WTC11 (cell line): ENCODE data around the gene RASA1. TPM values are rescaled to one million over a fixed set of nuclear protein-coding genes. Genes with fewer than 3 reads are reported as not detected.

ENCODE experiments used
- ATAC-seq: fragments of 200-7000 bp; cut with Tn5 transposase; 2 replicates; pipeline ENCODE4 v1.10.0; 2021; ENCODE audit warnings: mild to moderate bottlenecking, moderate library complexity
- CTCF ChIA-PET: fragments of 300-600 bp; sonication (Branson Sonifier 250); formaldehyde crosslinking; loops from one replicate; lab custom pipeline; 2021; ENCODE audit warnings: antibody characterized with exemption; lab: Charles Lee
- POLR2A ChIA-PET: fragments of 350-600 bp; sonication (Branson Sonifier 250); formaldehyde crosslinking; loops from one replicate; lab custom pipeline; 2021; ENCODE audit warnings: antibody characterized with exemption; lab: Charles Lee
- DNase-seq: peaks from one replicate; pipeline ENCODE4 v3.0.0; 2021; ENCODE audit warnings: low spot score
- H3K27ac Mint-ChIP-seq: 2 replicates; pipeline ENCODE4 v1.8.0; 2021; ENCODE audit warnings: mixed read lengths
- H3K27me3 Mint-ChIP-seq: 2 replicates; pipeline ENCODE4 v1.8.0; 2021; ENCODE audit warnings: low read depth, mild to moderate bottlenecking, moderate library complexity, mixed read lengths
- H3K36me3 Mint-ChIP-seq: 2 replicates; pipeline ENCODE4 v1.8.0; 2021; ENCODE audit warnings: mixed read lengths
- H3K4me1 Mint-ChIP-seq: 2 replicates; pipeline ENCODE4 v1.8.0; 2022; ENCODE audit warnings: mixed read lengths
- H3K4me3 Mint-ChIP-seq: 2 replicates; pipeline ENCODE4 v1.8.0; 2021; ENCODE audit warnings: mild to moderate bottlenecking, moderate library complexity, mixed read lengths
- H3K9me3 Mint-ChIP-seq: 2 replicates; pipeline ENCODE4 v1.8.0; 2021; ENCODE audit warnings: mixed read lengths
- AR ChIP-seq: fragments of 250-450 bp; sonication (Bioruptor Pico); IDR thresholded peaks from 2 replicates; pipeline ENCODE4 v1.9.0; 2021; ENCODE audit warnings: mild to moderate bottlenecking
- ATF3 ChIP-seq: sonication (generic); formaldehyde crosslinking; conservative IDR thresholded peaks from 2 replicates; pipeline ENCODE4 v1.8.1; 2022; ENCODE audit warnings: mild to moderate bottlenecking, missing genetic modification reagents
- CTCF ChIP-seq: fragments of 200-600 bp; IDR thresholded peaks from 2 replicates; pipeline ENCODE4 v1.8.0; 2022; ENCODE audit warnings: antibody characterized with exemption
- E2F4 ChIP-seq: sonication (generic); formaldehyde crosslinking; IDR thresholded peaks from 2 replicates; pipeline ENCODE4 v1.8.1; 2022; ENCODE audit warnings: low read depth, mild to moderate bottlenecking, moderate library complexity, missing genetic modification reagents, borderline replicate concordance
- FOXK1 ChIP-seq: sonication (generic); formaldehyde crosslinking; IDR thresholded peaks from 2 replicates; pipeline ENCODE4 v1.8.0; 2022; ENCODE audit warnings: mild to moderate bottlenecking, moderate library complexity, missing genetic modification reagents
- HMGA2 ChIP-seq: fragments of 250-450 bp; sonication (Bioruptor Pico); IDR thresholded peaks from 2 replicates; pipeline ENCODE4 v1.4.0; 2021; ENCODE audit warnings: mild to moderate bottlenecking, moderate library complexity
- HMGXB4 ChIP-seq: sonication (generic); formaldehyde crosslinking; IDR thresholded peaks from 2 replicates; pipeline ENCODE4 v1.8.1; 2023; ENCODE audit warnings: mild to moderate bottlenecking, moderate library complexity, missing genetic modification reagents
- IRF2 ChIP-seq: sonication (generic); formaldehyde crosslinking; IDR thresholded peaks from 2 replicates; pipeline ENCODE4 v1.8.0; 2022; ENCODE audit warnings: low read depth, missing genetic modification reagents, borderline replicate concordance
- JAZF1 ChIP-seq: fragments of 250-450 bp; sonication (Bioruptor Pico); IDR thresholded peaks from 2 replicates; pipeline ENCODE4 v1.9.0; 2021; ENCODE audit warnings: moderate library complexity, mild to moderate bottlenecking, inconsistent platforms
- MXD4 ChIP-seq: fragments of 250-450 bp; sonication (Bioruptor Pico); IDR thresholded peaks from 2 replicates; pipeline ENCODE4 v1.8.0; 2021; ENCODE audit warnings: mild to moderate bottlenecking, moderate library complexity, borderline replicate concordance
- MYBL2 ChIP-seq: sonication (generic); formaldehyde crosslinking; IDR thresholded peaks from 2 replicates; pipeline ENCODE4 v1.8.1; 2023; ENCODE audit warnings: mild to moderate bottlenecking, moderate library complexity, missing genetic modification reagents
- OVOL2 ChIP-seq: fragments of 250-450 bp; sonication (Bioruptor Pico); IDR thresholded peaks from 2 replicates; pipeline ENCODE4 v1.9.0; 2021; ENCODE audit warnings: mild to moderate bottlenecking, borderline replicate concordance
- PRDM15 ChIP-seq: sonication (generic); formaldehyde crosslinking; IDR thresholded peaks from 2 replicates; pipeline ENCODE4 v1.8.0; 2022; ENCODE audit warnings: missing genetic modification reagents
- RORB ChIP-seq: fragments of 250-450 bp; sonication (Bioruptor Pico); IDR thresholded peaks from 2 replicates; pipeline ENCODE4 v1.9.0; 2021; ENCODE audit warnings: mild to moderate bottlenecking
- TEAD1 ChIP-seq: sonication (generic); formaldehyde crosslinking; IDR thresholded peaks from 2 replicates; pipeline ENCODE4 v1.8.0; 2022; ENCODE audit warnings: mild to moderate bottlenecking, missing genetic modification reagents
- ZMAT4 ChIP-seq: fragments of 250-450 bp; sonication (Bioruptor Pico); IDR thresholded peaks from 2 replicates; pipeline ENCODE4 v1.9.0; 2021; ENCODE audit warnings: mild to moderate bottlenecking
- ZNF121 ChIP-seq: sonication (generic); formaldehyde crosslinking; IDR thresholded peaks from 2 replicates; pipeline ENCODE4 v1.8.0; 2023; ENCODE audit warnings: missing genetic modification reagents
- ZNF263 ChIP-seq: sonication (generic); formaldehyde crosslinking; IDR thresholded peaks from 2 replicates; pipeline ENCODE4 v1.8.1; 2022; ENCODE audit warnings: low read depth, mild to moderate bottlenecking, moderate library complexity, missing genetic modification reagents
- ZNF512 ChIP-seq: sonication (generic); formaldehyde crosslinking; IDR thresholded peaks from 2 replicates; pipeline ENCODE4 v1.8.1; 2022; ENCODE audit warnings: missing genetic modification reagents, borderline replicate concordance
- ZNF671 ChIP-seq: fragments of 250-450 bp; sonication (Bioruptor Pico); IDR thresholded peaks from 2 replicates; pipeline ENCODE4 v1.8.0; 2021; ENCODE audit warnings: mild to moderate bottlenecking
- total RNA-seq: library from RNA; stranded (reverse); gene quantifications from 3 replicates; pipeline ENCODE4 v1.2.3, GENCODE V29; 2021

Gene RASA1
- total RNA-seq, 1 experiment from 2014 or later: 31.0 TPM

- H3K36me3 Mint-ChIP-seq: peaks cover 77% of the 10 kb centered on the region
- DNase-seq: no peak
- no peaks in the 10 kb centered on the region for H3K9me3 Mint-ChIP-seq
- H3K27me3 Mint-ChIP-seq: no peaks in the 10 kb centered on the region
- CTCF ChIA-PET: interaction anchor here (1.4 kb wide), 1 partner anchor 8 kb away, joined by 4 read pairs; no protein-coding TSS in a partner anchor
- ATAC-seq: no peak
- H3K4me3 Mint-ChIP-seq: no peak overlapping the region
- no peak for TF ChIP-seq ZNF671 (CRISPR knock-in tag)
- TF ChIP-seq ZNF121 (CRISPR knock-in tag): no peak
- TF ChIP-seq JAZF1: no peak
- TF ChIP-seq AR (CRISPR knock-in tag): no peak
- TF ChIP-seq HMGA2 (CRISPR knock-in tag): no peak
- TF ChIP-seq ZNF263: no peak
- TF ChIP-seq OVOL2 (CRISPR knock-in tag): no peak
- no peak for TF ChIP-seq PRDM15 (CRISPR knock-in tag)
- TF ChIP-seq FOXK1 (CRISPR knock-in tag): no peak
- no peak for TF ChIP-seq CTCF
- no peak for TF ChIP-seq TEAD1 (CRISPR knock-in tag)
- TF ChIP-seq IRF2 (CRISPR knock-in tag): no peak
- no peak for TF ChIP-seq MYBL2 (CRISPR knock-in tag)
- TF ChIP-seq RORB: no peak
- no peak for TF ChIP-seq ZNF512 (CRISPR knock-in tag)
- TF ChIP-seq, all 79 proteins: peak for 0
- Mint-ChIP-seq H3K27ac (no peak overlapping the region), H3K4me1 (no peaks in the 10 kb centered on the region)
- POLR2A ChIA-PET: no interaction called here
These were observed 124.5 kb downstream of the RASA1 start for GRCh38 chr5:87392170-87392569.

GRCh38 chr5:87392801-87393200 lies 125.1 kb downstream of the RASA1 start:
- H3K27ac Mint-ChIP-seq: no peak overlapping the region
- H3K9me3 Mint-ChIP-seq: no peaks in the 10 kb centered on the region
- no peak overlapping the region for H3K4me3 Mint-ChIP-seq
- H3K36me3 Mint-ChIP-seq: peaks cover 76% of the 10 kb centered on the region
- CTCF ChIA-PET: interaction anchor here (1.4 kb wide), 1 partner anchor 7 kb away, joined by 4 read pairs; no protein-coding TSS in a partner anchor
- DNase-seq (no peak), ATAC-seq (no peak)
- H3K4me1 Mint-ChIP-seq: no peaks in the 10 kb centered on the region
- POLR2A ChIA-PET: interaction anchor here (0.7 kb wide), 1 partner anchor 10 kb away, joined by 3 read pairs; no protein-coding TSS in a partner anchor
- H3K27me3 Mint-ChIP-seq: no peaks in the 10 kb centered on the region
- TF ChIP-seq ZNF512 (CRISPR knock-in tag) (no peak), ATF3 (CRISPR knock-in tag) (no peak), ZMAT4 (CRISPR knock-in tag) (no peak), E2F4 (CRISPR knock-in tag) (no peak), MXD4 (CRISPR knock-in tag) (no peak), HMGXB4 (no peak)
